ENCODE data around the gene NPTX2.

The NPTX2 gene

DNA sequence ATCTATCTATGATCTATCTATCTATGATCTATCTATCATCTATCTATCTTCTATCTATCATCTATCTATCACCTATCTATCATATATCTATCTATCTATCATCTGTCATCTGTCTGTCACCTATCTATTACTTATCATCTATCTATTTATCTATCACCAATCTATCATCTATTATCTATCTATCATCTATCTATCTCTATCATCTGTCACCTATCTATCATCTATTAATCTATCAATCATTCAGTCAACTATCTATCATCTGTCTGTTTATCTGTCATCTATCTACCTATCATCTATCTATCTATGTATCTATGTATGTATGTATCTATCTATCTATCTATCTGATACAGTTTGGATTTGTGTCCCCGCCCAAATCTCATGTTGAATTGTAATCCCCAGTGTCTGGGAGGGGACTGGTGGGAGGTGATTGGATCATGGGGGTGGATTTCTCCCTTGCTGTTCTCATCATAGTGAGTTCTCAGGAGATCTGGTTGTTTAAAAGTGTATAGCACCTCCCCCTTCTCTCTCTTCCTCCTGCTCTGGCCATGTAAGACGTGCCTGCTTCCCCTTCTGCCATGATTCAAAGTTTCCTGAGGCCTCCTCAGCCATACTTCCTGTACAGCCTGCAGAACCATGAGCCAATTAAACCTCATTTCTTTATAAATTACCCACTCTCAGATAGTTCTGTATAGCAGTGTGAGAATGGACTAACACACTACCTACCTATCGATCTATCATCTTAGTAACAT, 37.6 kb downstream of the NPTX2 start:
- no peak for DNase-seq (ENCODE audit: low read depth in 3 of 3)

DNA sequence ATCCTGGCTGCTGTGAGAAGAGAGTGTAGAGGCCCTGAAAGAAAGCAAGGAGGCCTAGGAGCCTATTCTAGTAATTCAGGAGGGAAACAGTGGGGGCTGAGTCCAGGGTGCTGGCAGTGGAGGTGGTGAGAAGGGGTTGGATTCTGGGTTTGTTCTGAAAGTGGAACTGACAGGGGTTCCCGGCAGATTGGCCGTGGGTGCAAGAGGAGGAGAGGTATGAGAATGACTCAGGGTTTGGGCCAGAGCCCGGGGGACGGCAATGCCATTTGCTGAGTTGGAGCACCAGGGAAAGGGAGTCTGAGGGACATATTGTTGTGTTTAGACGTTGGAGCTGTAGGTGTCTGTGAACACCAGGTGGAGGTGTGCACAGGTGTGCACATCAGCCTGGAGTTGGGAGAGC, 38.5 kb downstream of the NPTX2 start:
- DNase-seq (ENCODE audit: low read depth in 3 of 3) = no peak

DNA sequence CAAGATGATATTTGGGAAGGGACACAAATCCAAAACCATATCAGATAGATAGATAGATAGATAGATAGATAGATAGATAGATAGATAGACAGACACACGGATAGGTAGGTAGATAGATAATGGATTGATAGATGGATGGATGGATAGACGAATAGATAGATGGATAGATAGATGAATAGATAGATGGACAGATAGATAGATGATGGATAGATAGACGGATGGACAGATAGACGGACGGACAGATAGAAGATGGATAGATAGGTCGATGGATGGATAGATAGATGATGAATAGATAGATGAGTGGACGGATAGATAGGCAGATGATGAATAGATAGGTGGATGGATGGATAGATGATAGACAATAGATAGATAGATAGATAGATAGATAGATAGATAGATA, 39.8 kb downstream of the NPTX2 start:
- no peak for DNase-seq (ENCODE audit: low read depth in 3 of 3)

- no peak for DNase-seq (ENCODE audit: low read depth in 3 of 3)
Measured at GRCh38 chr7:98657736-98658135, 40.7 kb downstream of the NPTX2 start.

DNA sequence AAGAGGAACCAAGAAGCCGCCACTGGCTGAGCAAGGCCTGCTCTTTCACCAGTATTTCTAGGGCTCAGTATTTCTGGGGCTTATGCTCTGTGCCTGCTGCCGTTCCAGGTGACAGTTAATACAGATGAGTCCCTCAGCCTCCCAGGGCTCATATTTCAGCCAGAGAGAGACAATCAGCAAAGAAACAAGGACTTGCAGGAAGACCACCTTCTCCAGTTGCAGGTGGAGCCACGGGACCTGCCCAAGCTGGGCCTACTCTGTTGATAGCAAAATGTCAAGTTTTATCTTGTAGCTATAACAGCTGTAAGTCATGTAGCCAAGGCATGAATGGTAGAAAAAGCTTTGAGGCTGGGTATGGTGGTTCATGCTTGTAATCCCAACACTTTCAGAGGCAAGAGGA, 42.7 kb downstream of the NPTX2 start:
- DNase-seq (ENCODE audit: low read depth in 3 of 3) = no peak

DNA sequence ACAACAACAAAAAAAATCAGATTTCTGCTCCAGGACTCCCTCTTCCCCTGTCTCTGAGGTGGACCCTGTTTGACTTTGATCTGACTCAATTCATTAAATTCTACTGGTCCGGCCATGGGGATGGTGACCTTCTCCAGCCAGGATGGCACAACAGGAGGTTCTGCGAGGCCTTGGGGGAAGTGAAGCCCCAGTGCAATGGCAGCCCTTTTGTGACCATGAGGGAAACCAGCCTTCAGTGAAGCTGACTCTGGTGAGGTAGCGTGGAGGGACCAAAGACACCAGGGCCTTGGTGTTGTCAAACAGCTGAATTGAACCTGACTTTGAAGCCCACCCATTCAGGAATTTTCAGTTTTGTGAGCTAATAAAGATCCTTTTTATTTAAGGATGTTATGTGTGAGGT, 44.5 kb downstream of the NPTX2 start:
- no peak for DNase-seq (ENCODE audit: low read depth in 3 of 3)

DNA sequence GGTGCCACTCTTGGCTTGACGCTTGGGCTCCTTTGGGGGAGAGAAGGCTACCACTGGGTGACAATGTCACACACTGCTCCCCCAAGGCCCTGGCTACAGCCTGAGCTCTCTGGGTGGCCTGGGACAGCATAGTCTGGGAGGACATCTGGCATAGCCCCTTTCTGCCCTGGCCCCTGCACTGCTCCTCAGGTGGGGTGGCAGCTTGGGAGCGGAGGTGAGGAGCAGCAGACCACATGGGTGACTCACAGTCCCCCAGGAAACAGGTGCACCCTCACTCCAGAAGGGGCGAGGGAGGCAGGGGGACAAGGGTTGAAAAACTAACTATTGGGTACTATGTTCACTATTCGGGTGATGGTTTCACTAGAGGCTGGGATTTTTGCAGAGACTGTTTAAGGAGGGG, 45.2 kb downstream of the NPTX2 start:
- no peak for DNase-seq (ENCODE audit: low read depth in 3 of 3)

DNA sequence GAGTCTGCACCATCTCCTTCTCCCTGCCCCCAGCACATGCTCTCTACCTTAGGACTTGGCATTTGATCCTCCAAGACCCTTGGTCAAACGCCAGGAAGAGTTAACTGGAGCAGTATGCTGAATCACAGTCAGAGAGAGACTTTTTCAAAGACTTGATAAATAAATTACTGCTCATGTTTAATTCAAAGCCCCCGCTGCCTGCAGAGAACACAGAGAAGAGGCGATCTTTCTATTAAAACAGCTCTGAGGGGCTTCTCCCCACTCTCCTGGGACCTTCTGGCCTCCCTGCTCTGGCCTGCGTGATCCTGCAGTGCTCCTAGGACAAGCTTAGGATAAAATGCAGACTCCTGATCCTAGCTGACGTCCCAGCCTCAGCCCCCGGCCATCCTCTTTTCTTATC, 47.8 kb downstream of the NPTX2 start:
- no peak for DNase-seq (ENCODE audit: low read depth in 3 of 3)

DNA sequence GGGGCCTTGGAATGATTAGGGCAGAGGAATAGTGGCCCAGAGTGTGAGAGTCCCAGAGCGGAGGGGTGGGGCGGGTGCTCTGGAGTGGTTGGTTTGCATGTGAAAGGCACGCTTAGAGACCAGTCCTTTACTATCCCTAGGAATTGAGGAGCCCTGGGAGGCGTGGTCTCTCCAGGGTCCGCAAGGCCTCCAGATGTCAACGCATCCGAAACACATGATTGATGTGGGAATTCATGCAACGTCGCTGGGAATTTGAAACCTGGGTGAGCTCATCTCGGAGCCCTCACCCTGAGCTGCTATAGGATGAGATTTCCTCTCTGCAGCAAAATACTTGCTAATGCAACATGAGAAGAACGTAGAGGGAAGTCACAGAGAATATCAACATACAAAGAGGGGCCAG, 51.2 kb downstream of the NPTX2 start:
- no peak for DNase-seq (ENCODE audit: low read depth in 3 of 3)

DNA sequence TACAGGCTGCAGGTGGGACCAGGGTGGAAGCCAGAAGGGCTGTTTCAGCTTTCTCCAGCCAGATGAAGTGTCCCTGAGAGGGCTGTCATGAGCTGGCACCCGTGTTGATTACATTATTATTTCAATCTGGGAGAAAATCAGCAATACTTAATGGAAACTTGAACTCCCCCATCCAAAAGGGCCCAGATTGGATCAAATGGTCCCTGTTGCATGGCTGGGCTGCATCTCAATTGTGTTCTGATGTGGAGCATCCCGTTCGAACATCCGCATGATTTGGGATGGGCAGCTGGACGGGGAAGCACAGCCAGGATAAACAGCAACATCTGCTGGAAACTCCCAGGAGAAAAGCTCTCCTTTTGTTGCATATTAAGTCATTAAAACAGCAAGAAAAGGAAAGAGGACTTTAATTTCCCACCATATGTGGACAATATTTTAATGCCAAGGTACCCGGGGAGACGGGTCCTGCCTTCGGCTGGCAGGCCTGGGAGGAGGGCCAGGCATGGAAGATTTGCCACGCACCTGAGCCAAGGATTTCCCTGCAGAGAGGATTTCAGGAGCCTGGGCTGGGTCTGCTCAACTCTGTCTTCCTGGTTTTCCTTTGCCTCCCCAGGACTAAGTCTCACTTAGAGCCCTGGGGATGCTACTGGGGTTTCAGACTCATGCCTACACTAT, 52.4 kb downstream of the NPTX2 start:
- no peak for DNase-seq (ENCODE audit: low read depth in 3 of 3)

DNA sequence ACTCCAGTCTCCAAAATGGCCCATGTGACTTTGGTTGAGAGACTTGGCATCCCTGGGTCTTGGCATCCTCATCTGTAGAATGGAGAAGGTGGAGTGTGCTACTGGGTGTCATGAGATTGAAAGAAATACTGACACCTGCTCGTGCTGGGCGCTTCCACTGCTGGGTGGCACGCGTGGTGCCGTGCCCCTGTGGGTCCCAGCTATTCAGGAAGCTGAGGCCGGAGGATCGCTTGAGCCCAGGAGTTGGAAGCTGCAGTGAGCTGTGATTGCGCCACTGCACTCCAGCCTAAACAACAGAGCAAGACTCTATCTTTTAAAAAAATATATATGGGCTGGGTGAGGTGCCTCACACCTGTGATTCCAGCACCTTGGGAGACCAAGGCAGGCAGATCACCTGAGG, 53.1 kb downstream of the NPTX2 start:
- no peak for DNase-seq (ENCODE audit: low read depth in 3 of 3)

DNA sequence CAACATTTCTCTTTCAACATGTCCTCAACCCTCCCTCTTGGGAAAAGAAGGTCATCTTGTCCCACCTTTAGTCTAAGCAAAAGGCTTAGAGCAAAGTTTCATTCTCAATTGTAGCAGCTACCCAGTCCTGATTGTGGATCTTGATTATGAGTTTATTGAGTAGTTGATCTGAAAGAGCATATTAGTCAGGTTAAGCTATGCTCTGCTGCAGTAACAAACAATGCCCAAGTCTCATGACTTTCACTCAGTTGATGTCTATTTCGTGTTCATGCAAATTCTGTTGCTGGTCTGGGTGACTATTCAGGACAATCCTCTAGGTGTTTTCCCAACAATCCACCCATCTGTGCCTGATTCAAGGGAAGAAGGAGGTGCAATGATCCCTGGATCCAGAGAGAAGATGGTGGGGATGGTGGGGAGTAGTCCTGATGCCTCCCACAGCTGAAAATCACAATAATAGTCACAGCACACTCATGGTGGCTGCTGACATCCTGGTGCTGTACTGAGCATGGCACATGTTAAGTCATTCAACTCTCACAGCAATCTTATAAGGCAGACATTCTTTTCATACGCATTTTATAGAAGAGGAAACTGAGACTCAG, 54.7 kb downstream of the NPTX2 start:
- DNase-seq (ENCODE audit: low read depth in 3 of 3) = no peak

DNA sequence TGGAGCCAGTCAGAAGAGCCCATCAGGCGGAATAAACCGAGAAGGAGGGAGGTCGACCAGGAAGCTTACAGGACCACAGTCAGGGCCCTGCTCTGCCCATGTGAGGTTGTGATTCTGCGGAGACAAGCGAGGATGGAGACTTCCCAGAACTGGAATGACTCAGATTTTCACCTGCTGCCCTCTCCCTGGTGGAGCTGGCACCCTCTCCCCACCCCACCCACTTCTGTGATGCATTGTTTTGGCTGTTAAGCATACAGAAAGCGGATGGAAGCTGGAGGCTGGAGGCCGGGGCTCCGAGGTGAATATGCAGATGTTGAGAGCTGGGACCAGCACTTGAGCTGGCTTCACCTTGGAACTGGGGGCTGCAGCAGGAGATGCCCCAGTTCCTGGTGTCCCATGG, 57.4 kb downstream of the NPTX2 start:
- DNase-seq (ENCODE audit: low read depth in 3 of 3) = no peak

GRCh38 chr7:98674881-98675280, 57.8 kb downstream of the NPTX2 start:
- DNase-seq (ENCODE audit: low read depth in 3 of 3) = no peak

DNA sequence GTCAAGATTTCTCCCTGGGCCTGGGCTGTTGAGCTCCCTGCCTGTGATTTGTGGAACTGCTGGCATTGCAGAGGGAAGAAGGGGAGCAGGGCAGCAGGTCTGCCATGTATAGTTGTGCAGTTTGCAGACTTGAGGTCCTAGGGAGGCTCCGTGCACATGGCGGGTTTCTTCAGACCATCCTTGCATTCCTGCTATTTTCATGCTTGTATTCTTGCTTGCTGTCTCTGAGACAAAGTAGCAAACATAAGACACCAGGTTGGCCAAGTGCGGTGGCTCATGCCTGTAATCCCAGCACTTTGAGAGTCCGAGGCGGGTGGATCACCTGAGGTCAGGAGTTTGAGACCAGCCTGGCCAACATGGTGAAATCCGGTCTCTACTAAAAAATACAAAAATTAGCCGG, 61.1 kb downstream of the NPTX2 start:
- DNase-seq (ENCODE audit: low read depth in 3 of 3) = no peak
